Smooth muscle cell (in vitro differentiated cells): ENCODE results near the gene APBA2. TPM values are rescaled to one million over a fixed set of nuclear protein-coding genes. Genes with fewer than 3 reads are reported as not detected.
"Not testable (repeated sequence)": the region's sequence is repeated elsewhere in the genome, so short reads cannot be mapped to it uniquely, and the experiment has no call there.

Source experiments
- DNase-seq: peaks from one replicate; lab custom pipeline; 2025; ENCODE audit not compliant: unreplicated experiment; lab: John Stamatoyannopoulos, UW
- H2AFZ ChIP-seq: fragments of 200-600 bp; sonication (generic); 2 replicates; pipeline ENCODE4 v1.6.0; 2016; ENCODE audit warnings: antibody characterized with exemption, low read depth, mild to moderate bottlenecking
- H3F3A ChIP-seq: fragments of 200-600 bp; sonication (generic); 2 replicates; pipeline ENCODE4 v1.6.0; 2017; ENCODE audit warnings: antibody characterized with exemption, low read depth
- H3K27ac ChIP-seq: fragments of 200-600 bp; sonication (generic); 2 replicates; pipeline ENCODE4 v1.5.1; 2016; ENCODE audit warnings: low read depth, mild to moderate bottlenecking
- H3K27me3 ChIP-seq: fragments of 200-600 bp; sonication (generic); 2 replicates; pipeline ENCODE4 v1.6.1; 2016; ENCODE audit warnings: low read depth, mild to moderate bottlenecking
- H3K36me3 ChIP-seq: fragments of 200-600 bp; sonication (generic); 2 replicates; pipeline ENCODE4 v1.5.1; 2016; ENCODE audit warnings: low read depth
- H3K4me1 ChIP-seq: fragments of 200-600 bp; sonication (generic); 2 replicates; pipeline ENCODE4 v1.5.1; 2016; ENCODE audit warnings: low read depth
- H3K4me2 ChIP-seq: fragments of 200-600 bp; sonication (generic); 2 replicates; pipeline ENCODE4 v1.6.0; 2016; ENCODE audit warnings: mild to moderate bottlenecking
- H3K4me3 ChIP-seq: fragments of 200-600 bp; sonication (generic); 2 replicates; pipeline ENCODE4 v1.5.1; 2016; ENCODE audit warnings: mild to moderate bottlenecking
- H3K79me2 ChIP-seq: fragments of 200-600 bp; sonication (generic); 2 replicates; pipeline ENCODE4 v1.6.0; 2016; ENCODE audit warnings: low read depth, mild to moderate bottlenecking
- H3K9ac ChIP-seq: fragments of 200-600 bp; sonication (generic); 2 replicates; pipeline ENCODE4 v1.6.0; 2016; ENCODE audit warnings: low read depth
- H3K9me3 ChIP-seq: fragments of 200-600 bp; sonication (generic); replicated peaks from 2 replicates; pipeline ENCODE4 v1.5.1; 2016; ENCODE audit warnings: low read depth
- H4K20me1 ChIP-seq: fragments of 200-600 bp; sonication (generic); 2 replicates; pipeline ENCODE4 v1.6.0; 2016; ENCODE audit warnings: low read depth
- CTCF ChIP-seq: fragments of 200-600 bp; sonication (generic); IDR thresholded peaks from 2 replicates; pipeline ENCODE4 v1.5.1; 2017; ENCODE audit warnings: borderline replicate concordance, mild to moderate bottlenecking, antibody characterized with exemption; ENCODE audit not compliant: insufficient read depth, poor library complexity, severe bottlenecking
- WGBS: methylation state at CpG from one replicate; pipeline ENCODE4 v1.1.7; 2016; ENCODE audit warnings: low lambda C conversion rate; 5-methylcytosine and 5-hydroxymethylcytosine counted together
- polyA plus RNA-seq: library from polyadenylated mRNA; unstranded; fragments of >200 nt; fragmentation: Nextera tagmentation; extraction: Ambion mirVana; gene quantifications from 2 replicates; pipeline ENCODE4 v1.2.1, GENCODE V29; 2016
- total RNA-seq: library from RNA; depleted of rRNA; stranded (reverse); fragments of >200 nt; gene quantifications from 2 replicates; pipeline ENCODE4 v1.2.3, GENCODE V29; 2014

The APBA2 gene
- total and polyA plus RNA-seq, 2 experiments from 2014 or later: 10.2 to 14.9 TPM

GRCh38 chr15:28888900-28889299 is 3.1 kb downstream of the APBA2 start:
- no peak overlapping the region for H3K27ac ChIP-seq
- H4K20me1 ChIP-seq: no peaks in the 10 kb centered on the region
- no peaks in the 10 kb centered on the region for H3K36me3 ChIP-seq
- H3K9ac ChIP-seq: no peak overlapping the region
- H3K4me3 ChIP-seq: no peak overlapping the region
- H3K79me2 ChIP-seq: no peaks in the 10 kb centered on the region
- no peak overlapping the region for H3K4me2 ChIP-seq
- H3K9me3 ChIP-seq: no peaks in the 10 kb centered on the region
- H3F3A ChIP-seq: no peaks in the 10 kb centered on the region
- peaks cover 21% of the 10 kb centered on the region for H3K4me1 ChIP-seq
- H2AFZ ChIP-seq: no peak overlapping the region
- no peak for DNase-seq
- no peak for TF ChIP-seq CTCF
- H3K27me3 ChIP-seq: peaks cover 18% of the 10 kb centered on the region
- WGBS: 94% methylated on average over 8 of the region's 10 CpGs

DNA sequence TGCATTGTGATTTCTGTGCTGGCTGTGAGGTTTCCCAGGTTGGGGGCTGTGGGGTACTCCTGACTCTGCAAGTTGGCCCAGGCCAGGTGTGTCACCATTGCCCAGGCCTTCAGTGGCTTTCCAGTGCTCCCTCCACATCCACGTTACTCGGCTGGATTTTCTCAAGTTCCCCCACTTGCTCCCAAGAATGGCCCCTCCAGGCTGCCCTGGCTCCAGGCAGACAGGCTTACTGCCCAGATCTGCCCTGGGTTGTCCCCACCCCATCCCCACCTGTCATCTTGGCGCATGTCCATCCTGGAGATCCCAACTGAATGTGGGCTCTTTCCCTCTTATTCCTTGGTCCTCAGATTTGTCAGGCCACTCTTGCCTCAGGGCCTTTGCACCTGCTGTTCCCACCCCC is 3.6 kb downstream of the APBA2 start:
- Histone ChIP-seq H3K4me3 (no peak overlapping the region), H2AFZ (no peak overlapping the region), H3K9me3 (no peaks in the 10 kb centered on the region), H3K9ac (no peak overlapping the region), H3K27me3 (peaks cover 18% of the 10 kb centered on the region), H4K20me1 (no peaks in the 10 kb centered on the region), H3K27ac (no peak overlapping the region), H3K4me1 (peaks cover 21% of the 10 kb centered on the region), H3K79me2 (no peaks in the 10 kb centered on the region), H3K4me2 (no peak overlapping the region), H3F3A (no peaks in the 10 kb centered on the region), H3K36me3 (no peaks in the 10 kb centered on the region)
- TF ChIP-seq CTCF: no peak
- 100% methylated on average over 3 of the region's 3 CpGs for WGBS
- no peak for DNase-seq

DNA sequence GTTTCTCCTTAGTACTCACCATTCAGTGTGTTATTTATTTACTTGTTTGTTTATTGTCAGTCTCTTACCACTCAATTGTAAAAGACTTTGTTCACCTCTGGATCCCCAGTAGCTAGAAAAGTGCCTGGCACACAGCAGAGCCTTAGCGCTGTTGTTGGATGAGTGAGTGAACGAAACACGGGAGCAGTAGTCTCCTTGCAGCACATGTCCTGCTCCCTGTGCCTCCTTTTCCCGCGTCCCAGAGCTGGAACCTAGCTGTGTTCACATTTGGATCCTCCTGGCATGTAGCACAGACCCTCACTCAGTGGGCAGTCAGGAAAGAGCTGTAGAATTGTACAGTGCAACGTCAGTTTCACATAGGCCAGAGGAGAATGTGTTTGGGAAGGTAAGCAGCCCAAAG is 4.1 kb downstream of the APBA2 start:
- H4K20me1 ChIP-seq, H3K4me2 ChIP-seq, H2AFZ ChIP-seq, H3K27ac ChIP-seq, H3K36me3 ChIP-seq, H3K9ac ChIP-seq, H3K4me3 ChIP-seq, H3K9me3 ChIP-seq, DNase-seq, H3K79me2 ChIP-seq, H3F3A ChIP-seq: not testable (repeated sequence)
- 95% methylated on average over 6 of the region's 6 CpGs for WGBS
- Histone ChIP-seq H3K4me1 (peaks cover 18% of the 10 kb centered on the region), H3K27me3 (peaks cover 16% of the 10 kb centered on the region)

- H3K4me3 ChIP-seq, H3K27ac ChIP-seq, DNase-seq, H3K9ac ChIP-seq, H3F3A ChIP-seq, H3K9me3 ChIP-seq, H3K4me2 ChIP-seq, H3K36me3 ChIP-seq, H4K20me1 ChIP-seq, H2AFZ ChIP-seq, H3K79me2 ChIP-seq: not testable (repeated sequence)
- H3K4me1 ChIP-seq: peaks cover 14% of the 10 kb centered on the region
- peaks cover 12% of the 10 kb centered on the region for H3K27me3 ChIP-seq
- 87% methylated on average over 4 of the region's 4 CpGs for WGBS
Observed at GRCh38 chr15:28890291-28890690, 4.5 kb downstream of the APBA2 start.

- no peak overlapping the region for H3K27ac ChIP-seq
- WGBS: 90% methylated on average over 15 of the region's 15 CpGs
- H4K20me1 ChIP-seq: no peaks in the 10 kb centered on the region
- H3K4me2 ChIP-seq: no peak overlapping the region
- H3K36me3 ChIP-seq: no peaks in the 10 kb centered on the region
- no peak for DNase-seq
- no peak for TF ChIP-seq CTCF
- H2AFZ ChIP-seq: no peak overlapping the region
- no peaks in the 10 kb centered on the region for H3K79me2 ChIP-seq
- H3K9ac ChIP-seq: no peak overlapping the region
- H3K9me3 ChIP-seq: no peaks in the 10 kb centered on the region
- no peaks in the 10 kb centered on the region for H3F3A ChIP-seq
- H3K27me3 ChIP-seq: peaks cover 9% of the 10 kb centered on the region
- H3K4me1 ChIP-seq: peaks cover 13% of the 10 kb centered on the region
- H3K4me3 ChIP-seq: no peak overlapping the region
Observed at GRCh38 chr15:28890711-28891495, 5.1 kb downstream of the APBA2 start.
